AG10803 (cell line): Measurements from ENCODE around the gene EPHB2.

Experiments used
- DNase-seq: peaks from one replicate; pipeline ENCODE4 v3.0.0; 2010; ENCODE audit warnings: low read depth
- H3K4me3 ChIP-seq: 2 replicates; pipeline ENCODE4 v1.5.1; 2011; ENCODE audit warnings: mild to moderate bottlenecking, low read length, control low read depth
- CTCF ChIP-seq: conservative IDR thresholded peaks from 2 replicates; pipeline ENCODE4 v1.5.1; 2011; ENCODE audit warnings: mild to moderate bottlenecking, low read length, control low read depth, inconsistent platforms

The EPHB2 gene

GRCh38 chr1:22951796-22952195 is 241.2 kb downstream of the EPHB2 start:
- TF ChIP-seq CTCF, result no peak
- no peak for DNase-seq
- H3K4me3 ChIP-seq, result no peak overlapping the region

GRCh38 chr1:22952694-22953056 is 242.0 kb downstream of the EPHB2 start:
- no peak overlapping the region for H3K4me3 ChIP-seq
- DNase-seq, result no peak
- TF ChIP-seq CTCF, result no peak

GRCh38 chr1:22953057-22953739 is 242.6 kb downstream of the EPHB2 start:
- DNase-seq, result no peak
- no peak overlapping the region for H3K4me3 ChIP-seq
- TF ChIP-seq CTCF, result no peak

- no peak for DNase-seq
- TF ChIP-seq CTCF, result no peak
- H3K4me3 ChIP-seq, result no peak overlapping the region
Observed at GRCh38 chr1:22953740-22954141, 243.1 kb downstream of the EPHB2 start.

- H3K4me3 ChIP-seq, result no peak overlapping the region
- DNase-seq, result no peak
- no peak for TF ChIP-seq CTCF
Observed at GRCh38 chr1:22955146-22955545, 244.5 kb downstream of the EPHB2 start.

GRCh38 chr1:22957066-22957465 is 246.4 kb downstream of the EPHB2 start:
- no peak for DNase-seq
- H3K4me3 ChIP-seq, result no peak overlapping the region
- no peak for TF ChIP-seq CTCF

GRCh38 chr1:22958556-22958955 is 247.9 kb downstream of the EPHB2 start:
- no peak for TF ChIP-seq CTCF
- no peak for DNase-seq
- no peak overlapping the region for H3K4me3 ChIP-seq
